Endothelial cell of umbilical vein (primary cell): Measurements from ENCODE around the gene DMXL1. TPM values are rescaled to one million over a fixed set of nuclear protein-coding genes. Genes with fewer than 3 reads are reported as not detected.

Source experiments
- BruUV-seq: library from RNA; stranded (reverse); fragments of 400-500 nt; replicated peaks from 2 replicates; lab custom pipeline; 2021; lab: Mats Ljungman, UMichigan
- CTCF ChIA-PET: fragments of 300-600, 350-600 bp; sonication (Branson Sonifier 250); formaldehyde crosslinking; loops from one replicate; lab custom pipeline; 2021; ENCODE audit warnings: antibody characterized with exemption, inconsistent platforms; lab: Charles Lee
- POLR2A ChIA-PET: fragments of 300-600, 350-600 bp; sonication (Branson Sonifier 250); formaldehyde crosslinking; loops from one replicate; lab custom pipeline; 2021; ENCODE audit warnings: antibody characterized with exemption, inconsistent platforms; lab: Charles Lee
- DNase-seq: peaks from one replicate; pipeline ENCODE4 v3.0.0-alpha.2; 2011; ENCODE audit warnings: low read depth, low spot score
- FAIRE-seq: peaks from 2 replicates; lab custom pipeline; 2011; peaks lifted over from hg19 to GRCh38; lab: Jason Lieb, UNC
- H2AFZ ChIP-seq: 2 replicates; pipeline ENCODE4 v1.6.0; 2012; ENCODE audit warnings: low read depth, low read length, control low read depth, inconsistent platforms
- H3K27ac ChIP-seq: 2 replicates; pipeline ENCODE4 v1.5.1; 2011; ENCODE audit warnings: low read depth, mild to moderate bottlenecking, control low read depth, low read length, moderate library complexity; ENCODE audit not compliant: insufficient read depth
- H3K27me3 ChIP-seq, 2 experiments: 2 replicates each; pipeline versions ENCODE4 v1.6.0 to v1.6.1; 2011; ENCODE audit warnings: low read length in 2 of 2, mixed read lengths in 1 of 2; ENCODE audit not compliant: control insufficient read depth in 2 of 2, insufficient read depth in 2 of 2
- H3K36me3 ChIP-seq, 2 experiments: 2 replicates in 1 of 2; 3 replicates in 1 of 2; pipeline ENCODE4 v1.5.1; 2011; ENCODE audit warnings: low read length in 2 of 2, mild to moderate bottlenecking in 1 of 2, moderate library complexity in 1 of 2; ENCODE audit not compliant: control insufficient read depth in 2 of 2, insufficient read depth in 2 of 2; ENCODE audit errors: extremely low read depth in 1 of 2
- H3K4me1 ChIP-seq: 3 replicates; pipeline ENCODE4 v1.5.1; 2011; ENCODE audit warnings: mild to moderate bottlenecking, low read length; ENCODE audit not compliant: control insufficient read depth, insufficient read depth; ENCODE audit errors: extremely low read depth
- H3K4me2 ChIP-seq: 2 replicates; pipeline ENCODE4 v1.6.1; 2011; ENCODE audit warnings: low read length, control low read depth, mixed read lengths; ENCODE audit not compliant: insufficient read depth
- H3K4me3 ChIP-seq, 3 experiments: fragments of 200-600 bp in 1 of 3; sonication (generic), shearing (Covaris generic) in 1 of 3; replicated peaks in 1 of 3; 2 replicates each; pipeline ENCODE4 v1.5.1; 2011 to 2016; ENCODE audit warnings: control low read depth in 3 of 3, low read length in 3 of 3, mild to moderate bottlenecking in 2 of 3, inconsistent platforms in 1 of 3, low read depth in 1 of 3, moderate library complexity in 1 of 3; ENCODE audit not compliant: insufficient read depth in 1 of 3
- H3K79me2 ChIP-seq: 2 replicates; pipeline ENCODE4 v1.6.0; 2012; ENCODE audit warnings: low read length, inconsistent platforms; ENCODE audit not compliant: control insufficient read depth, insufficient read depth
- H3K9ac ChIP-seq: replicated peaks from 2 replicates; pipeline ENCODE3; 2011; ENCODE audit warnings: low read length, control low read depth; ENCODE audit not compliant: insufficient read depth; ENCODE audit errors: extremely low read depth
- H3K9me1 ChIP-seq: replicated peaks from 3 replicates; pipeline ENCODE4 v1.6.0; 2011; ENCODE audit warnings: mild to moderate bottlenecking, low read length; ENCODE audit not compliant: control insufficient read depth, insufficient read depth; ENCODE audit errors: extremely low read depth
- H3K9me3 ChIP-seq: replicated peaks from 2 replicates; pipeline ENCODE4 v1.5.1; 2012; ENCODE audit warnings: low read length, inconsistent platforms; ENCODE audit not compliant: control insufficient read depth, insufficient read depth
- H4K20me1 ChIP-seq: replicated peaks from 2 replicates; pipeline ENCODE3; 2011; ENCODE audit warnings: mild to moderate bottlenecking, low read length; ENCODE audit not compliant: control insufficient read depth, insufficient read depth; ENCODE audit errors: extremely low read depth
- CTCF ChIP-seq, 2 donors: IDR thresholded peaks; 1 replicate in 1 of 2; 2 replicates in 1 of 2; pipeline ENCODE4 v1.5.1; 2011; ENCODE audit warnings: low read length in 2 of 2, mild to moderate bottlenecking in 2 of 2, moderate library complexity in 2 of 2, control low read depth in 1 of 2, inconsistent platforms in 1 of 2, low read depth in 1 of 2; ENCODE audit not compliant: insufficient read depth in 1 of 2; ENCODE audit errors: extremely low read depth in 1 of 2
- FOS ChIP-seq: IDR thresholded peaks from 2 replicates; pipeline ENCODE4 v1.6.1; 2011; ENCODE audit warnings: mild to moderate bottlenecking, low read length, moderate library complexity, borderline replicate concordance; ENCODE audit not compliant: insufficient read depth
- GATA2 ChIP-seq: IDR thresholded peaks from 2 replicates; pipeline ENCODE4 v1.7.0; 2011; ENCODE audit warnings: low read depth, mild to moderate bottlenecking, moderate library complexity, mixed read lengths, low read length; ENCODE audit not compliant: insufficient read length, insufficient read depth
- MYC ChIP-seq: IDR thresholded peaks from one replicate; pipeline ENCODE4 v1.6.1; 2011; ENCODE audit warnings: mild to moderate bottlenecking, low read depth, low read length
- dilution Hi-C: fragments of 300-500 bp; cut with MboI; formaldehyde crosslinking; loops from one replicate; pipeline ENCODE4 v1.15.0; 2019; ENCODE audit warnings: low sequenced_read_pairs; ENCODE audit not compliant: extremely low pct_ligation_motif_present
- intact Hi-C: fragments of 100-400 bp; cut with micrococcal nuclease; formaldehyde crosslinking; loops from one replicate; pipeline ENCODE4 v1.10.0; 2022
- polyA plus RNA-seq, 4 experiments: library from polyadenylated mRNA; depleted of rRNA in 3 of 4; stranded (reverse) in 3 of 4; unstranded in 1 of 4; fragments of >200 nt; gene quantifications; 2 replicates each; pipeline versions ENCODE4 v1.2.1 to v1.2.3, GENCODE V29; 2011 to 2012; ENCODE audit warnings: missing spikeins in 1 of 4
- total RNA-seq: library from RNA; stranded (reverse); gene quantifications from 2 replicates; pipeline ENCODE4 v1.2.3, GENCODE V29; 2021

Gene DMXL1
- total and polyA plus RNA-seq, 2 donors (not counting 3 experiments of a cell fraction or from before 2014, with no cell fraction given) = 5.4 to 24.7 TPM

- Histone ChIP-seq H3K4me3 (no peak overlapping the region), H3K27me3 (no peaks in the 10 kb centered on the region), H3K9me3 (no peaks in the 10 kb centered on the region), H3K79me2 (no peaks in the 10 kb centered on the region), H3K4me2 (peak overlapping the region; percentile 85), H3K9me1 (no peaks in the 10 kb centered on the region), H3K36me3 (no peaks in the 10 kb centered on the region), H2AFZ (peak overlapping the region; percentile 33), H3K9ac (peak overlapping the region; percentile 47), H3K4me1 (peaks cover 8% of the 10 kb centered on the region), H4K20me1 (no peaks in the 10 kb centered on the region), H3K27ac (no peak overlapping the region)
- BruUV-seq = no TSS peak
- no peak for FAIRE-seq
- ChIA-PET CTCF (interaction anchor here (1.6 kb wide), 2 partner anchors 13 to 124 kb away, joined by 4 to 5 read pairs; no protein-coding TSS in a partner anchor), POLR2A (no interaction called here)
- TF ChIP-seq MYC = no peak
- TF ChIP-seq GATA2 = peak; percentile 44
- no peak for TF ChIP-seq FOS
- TF ChIP-seq CTCF (IDR thresholded peaks at IDR 0.05; ENCODE audit: extremely low read depth in 1 of 2, insufficient read depth in 1 of 2, low read depth in 1 of 2, low read length in 2 of 2) = no peak
- dilution Hi-C loops = no loop called here
- peak; percentile 33 for DNase-seq
- intact Hi-C loops = no loop called here
Measured at GRCh38 chr5:119287547-119288111, 216.7 kb downstream of the DMXL1 start.
